SH-SY5Y (cell line): Measurements from ENCODE around the gene FOXF1.

ENCODE experiments used
- GATA2 ChIP-seq: IDR thresholded peaks from 2 replicates; pipeline ENCODE4 v1.6.1; 2011; ENCODE audit warnings: mild to moderate bottlenecking, low read depth, low read length
- GATA3 ChIP-seq: IDR thresholded peaks from 2 replicates; pipeline ENCODE4 v1.6.1; 2011; ENCODE audit warnings: low read depth, mild to moderate bottlenecking, low read length, moderate library complexity

GRCh38 chr16:86462334-86463084, 47.8 kb upstream of the FOXF1 start:
- TF ChIP-seq GATA2 (no peak), GATA3 (no peak)
